Uterus (tissue), 4 donors: ENCODE results near the gene GRWD1. TPM values are rescaled to one million over a fixed set of nuclear protein-coding genes. Genes with fewer than 3 reads are reported as not detected.

Experiments used
- DNase-seq, 2 donors: peaks; one replicate each; pipeline ENCODE4 v3.0.0-alpha.2; 2019 to 2020
- H3K27ac ChIP-seq, 2 donors: fragments of 200-600 bp; sonication (generic); 1 replicate in 1 of 2; 2 replicates in 1 of 2; pipeline ENCODE4 v1.5.1; 2016 to 2018
- H3K27me3 ChIP-seq, 2 donors: fragments of 200-600 bp; sonication (generic); one replicate each; pipeline ENCODE4 v1.5.1; 2018 to 2019; ENCODE audit warnings: control low read depth in 1 of 2
- H3K36me3 ChIP-seq, 2 donors: fragments of 200-600 bp; sonication (generic); one replicate each; pipeline ENCODE4 v1.5.1; 2019; ENCODE audit warnings: control low read depth in 1 of 2
- H3K4me1 ChIP-seq, 2 donors: fragments of 200-600 bp; sonication (generic); one replicate each; pipeline ENCODE4 v1.5.1; 2018 to 2019; ENCODE audit warnings: control low read depth in 1 of 2
- H3K4me3 ChIP-seq, 2 donors: fragments of 200-600 bp; sonication (generic); 1 replicate in 1 of 2; 2 replicates in 1 of 2; pipeline ENCODE4 v1.5.1; 2018 to 2019; ENCODE audit warnings: mild to moderate bottlenecking in 1 of 2
- H3K9me3 ChIP-seq, 2 donors: fragments of 200-600 bp; sonication (generic); one replicate each; pipeline ENCODE4 v1.5.1; 2019; ENCODE audit warnings: control low read depth in 1 of 2
- POLR2A ChIP-seq, 2 donors: fragments of 450-650 bp; IDR thresholded peaks; one replicate each; pipeline ENCODE4 v1.6.1; 2016; ENCODE audit warnings: antibody characterized with exemption in 2 of 2, mild to moderate bottlenecking in 1 of 2, moderate library complexity in 1 of 2
- intact Hi-C: fragments of 100-400 bp; cut with DNase I; formaldehyde crosslinking; loops from one replicate; pipeline ENCODE4 v1.15.1; 2023; ENCODE audit warnings: low total_unique reads
- total RNA-seq, 4 donors: library from RNA; depleted of rRNA in 3 of 4; stranded (reverse); fragments of >200 nt in 3 of 4; gene quantifications; one replicate each; pipeline versions ENCODE4 v1.1.0 to v1.2.4, GENCODE V29; 2014 to 2023
- TF ChIP-seq, protein P1 (sequence below), 4 experiments: fragments of 200-600 bp in 2 of 4; fragments of 450-650 bp in 2 of 4; sonication (generic) in 2 of 4; IDR thresholded peaks; one replicate each; pipeline ENCODE4 v1.5.1; 2016 to 2019; ENCODE audit warnings: antibody characterized with exemption in 4 of 4, mild to moderate bottlenecking in 2 of 4, moderate library complexity in 1 of 4
- donor health status: DM: yes; HTN: yes; CAD: no.

GRWD1 gene
- total RNA-seq, 4 donors from 2014 or later = 7.7 to 33.8 (median 21.3) TPM

DNA sequence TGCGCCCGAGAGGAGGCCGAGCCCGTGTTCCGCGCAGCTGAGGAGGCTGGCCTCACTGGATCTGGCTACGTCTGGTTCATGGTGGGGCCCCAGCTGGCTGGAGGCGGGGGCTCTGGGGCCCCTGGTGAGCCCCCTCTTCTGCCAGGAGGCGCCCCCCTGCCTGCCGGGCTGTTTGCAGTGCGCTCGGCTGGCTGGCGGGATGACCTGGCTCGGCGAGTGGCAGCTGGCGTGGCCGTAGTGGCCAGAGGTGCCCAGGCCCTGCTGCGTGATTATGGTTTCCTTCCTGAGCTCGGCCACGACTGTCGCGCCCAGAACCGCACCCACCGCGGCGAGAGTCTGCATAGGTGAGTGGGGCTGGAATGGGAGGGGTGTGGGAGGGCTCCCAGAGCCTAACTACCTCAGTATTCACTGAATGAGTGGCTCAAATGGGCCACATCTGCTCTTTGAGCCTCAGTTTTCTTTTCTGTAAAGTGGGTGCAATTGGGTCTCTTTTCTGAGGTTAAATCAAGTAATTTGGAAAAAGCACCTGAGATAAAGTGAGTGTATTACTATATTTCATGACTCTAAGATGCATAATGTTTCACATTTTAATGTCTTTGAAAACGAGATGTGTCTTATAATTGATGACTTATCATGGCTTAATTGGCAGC is 40.6 kb upstream of the GRWD1 start:
- H3K9me3 ChIP-seq = no peaks in the 10 kb centered on the region
- intact Hi-C loops = no loop called here

DNA sequence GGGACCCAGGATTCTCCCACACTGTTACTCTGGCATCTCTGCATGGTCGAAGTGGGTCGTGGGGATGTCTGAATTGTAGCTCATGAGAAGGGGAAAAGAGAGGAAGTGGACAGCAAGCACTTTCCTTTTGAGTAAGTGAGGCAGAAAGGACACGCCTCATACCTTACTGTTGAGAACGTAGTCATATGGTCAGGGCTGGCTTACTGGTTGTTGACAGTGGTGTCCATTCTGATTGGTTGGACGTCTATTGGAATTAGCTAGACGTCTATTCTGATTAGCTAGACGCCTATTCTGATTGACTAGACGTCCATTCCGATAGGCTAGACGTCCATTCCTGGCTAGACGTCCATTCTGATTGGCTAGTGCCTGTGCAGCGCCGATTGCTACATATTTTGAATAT is 39.9 kb upstream of the GRWD1 start:
- TF ChIP-seq POLR2A (IDR thresholded peaks at IDR 0.05) = no peak
- TF ChIP-seq, protein P1, sequence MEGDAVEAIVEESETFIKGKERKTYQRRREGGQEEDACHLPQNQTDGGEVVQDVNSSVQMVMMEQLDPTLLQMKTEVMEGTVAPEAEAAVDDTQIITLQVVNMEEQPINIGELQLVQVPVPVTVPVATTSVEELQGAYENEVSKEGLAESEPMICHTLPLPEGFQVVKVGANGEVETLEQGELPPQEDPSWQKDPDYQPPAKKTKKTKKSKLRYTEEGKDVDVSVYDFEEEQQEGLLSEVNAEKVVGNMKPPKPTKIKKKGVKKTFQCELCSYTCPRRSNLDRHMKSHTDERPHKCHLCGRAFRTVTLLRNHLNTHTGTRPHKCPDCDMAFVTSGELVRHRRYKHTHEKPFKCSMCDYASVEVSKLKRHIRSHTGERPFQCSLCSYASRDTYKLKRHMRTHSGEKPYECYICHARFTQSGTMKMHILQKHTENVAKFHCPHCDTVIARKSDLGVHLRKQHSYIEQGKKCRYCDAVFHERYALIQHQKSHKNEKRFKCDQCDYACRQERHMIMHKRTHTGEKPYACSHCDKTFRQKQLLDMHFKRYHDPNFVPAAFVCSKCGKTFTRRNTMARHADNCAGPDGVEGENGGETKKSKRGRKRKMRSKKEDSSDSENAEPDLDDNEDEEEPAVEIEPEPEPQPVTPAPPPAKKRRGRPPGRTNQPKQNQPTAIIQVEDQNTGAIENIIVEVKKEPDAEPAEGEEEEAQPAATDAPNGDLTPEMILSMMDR (IDR thresholded peaks at IDR 0.05) = no peak
- intact Hi-C loops = no loop called here
- H3K4me3 ChIP-seq = no peak overlapping the region
- DNase-seq = no peak
- H3K36me3 ChIP-seq = no peaks in the 10 kb centered on the region
- no peaks in the 10 kb centered on the region for H3K9me3 ChIP-seq
- H3K27ac ChIP-seq = no peak overlapping the region
- H3K27me3 ChIP-seq = no peaks in the 10 kb centered on the region
- no peaks in the 10 kb centered on the region for H3K4me1 ChIP-seq

More for the DNA sequence above, 40.6 kb upstream of the GRWD1 start:
- Histone ChIP-seq H3K27ac (no peak overlapping the region), H3K36me3 (no peaks in the 10 kb centered on the region), H3K4me1 (no peaks in the 10 kb centered on the region), H3K27me3 (no peaks in the 10 kb centered on the region), H3K4me3 (no peak overlapping the region)
- DNase-seq = no peak
- TF ChIP-seq POLR2A (IDR thresholded peaks at IDR 0.05) = no peak
- TF ChIP-seq, protein P1 (IDR thresholded peaks at IDR 0.05) = no peak

DNA sequence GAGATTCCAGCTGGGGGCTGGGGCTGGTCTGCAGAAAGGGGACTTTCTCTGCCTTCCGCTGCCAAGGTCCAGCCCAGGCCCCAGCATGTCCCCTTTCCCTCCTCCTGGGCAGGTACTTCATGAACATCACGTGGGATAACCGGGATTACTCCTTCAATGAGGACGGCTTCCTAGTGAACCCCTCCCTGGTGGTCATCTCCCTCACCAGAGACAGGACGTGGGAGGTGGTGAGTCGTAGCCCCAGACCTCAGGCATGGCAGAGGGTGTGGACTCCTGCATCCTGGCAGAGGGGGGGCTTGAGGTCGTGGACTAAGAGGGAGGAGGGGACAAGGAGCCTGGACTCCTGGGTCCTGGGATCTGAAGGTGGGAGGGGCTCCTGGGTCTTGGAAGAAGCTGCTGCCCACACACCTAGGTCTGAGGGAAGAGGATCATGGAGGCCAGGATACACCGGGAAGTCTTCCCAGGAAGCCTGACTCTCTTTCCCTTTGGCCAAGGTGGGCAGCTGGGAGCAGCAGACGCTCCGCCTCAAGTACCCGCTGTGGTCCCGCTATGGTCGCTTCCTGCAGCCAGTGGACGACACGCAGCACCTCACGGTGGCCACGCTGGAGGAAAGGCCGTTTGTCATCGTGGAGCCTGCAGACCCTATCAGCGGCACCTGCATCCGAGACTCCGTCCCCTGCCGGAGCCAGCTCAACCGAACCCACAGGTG is 31.8 kb upstream of the GRWD1 start:
- no peak for TF ChIP-seq POLR2A (IDR thresholded peaks at IDR 0.05)
- TF ChIP-seq, protein P1 (IDR thresholded peaks at IDR 0.05) = no peak
- no peaks in the 10 kb centered on the region for H3K4me1 ChIP-seq
- H3K27ac ChIP-seq = no peak overlapping the region
- no peaks in the 10 kb centered on the region for H3K27me3 ChIP-seq
- intact Hi-C loops = no loop called here
- no peak for DNase-seq
- H3K36me3 ChIP-seq = no peaks in the 10 kb centered on the region
- H3K4me3 ChIP-seq = no peak overlapping the region
- no peaks in the 10 kb centered on the region for H3K9me3 ChIP-seq

DNA sequence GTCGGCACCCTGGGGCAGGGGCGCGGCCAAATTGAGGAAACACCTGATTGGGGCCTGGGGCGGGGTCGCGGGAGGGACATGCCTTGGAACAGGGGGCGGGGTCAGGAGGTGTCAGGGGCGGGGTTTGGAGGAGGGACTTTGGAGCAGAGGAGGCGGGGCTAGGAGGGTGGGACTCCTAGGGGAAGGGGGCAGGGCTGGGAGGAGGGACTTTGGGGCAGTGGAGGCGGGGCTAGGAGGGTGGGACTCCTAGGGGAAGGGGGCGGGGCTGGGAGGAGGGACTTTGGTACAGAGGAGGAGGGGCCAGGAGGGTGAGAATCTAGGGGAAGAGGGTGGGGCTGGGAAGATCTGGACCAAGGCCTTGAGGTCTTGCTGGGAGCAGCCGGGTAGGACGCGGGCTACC is 30.4 kb upstream of the GRWD1 start:
- Histone ChIP-seq H3K9me3 (no peaks in the 10 kb centered on the region), H3K36me3 (no peaks in the 10 kb centered on the region), H3K4me3 (no peak overlapping the region), H3K4me1 (no peaks in the 10 kb centered on the region), H3K27me3 (no peaks in the 10 kb centered on the region), H3K27ac (no peak overlapping the region)
- peak in 1 of 2 donors; percentile 50 for DNase-seq
- intact Hi-C loops = no loop called here
- TF ChIP-seq, protein P1 (IDR thresholded peaks at IDR 0.05) = no peak
- TF ChIP-seq POLR2A (IDR thresholded peaks at IDR 0.05) = no peak

DNA sequence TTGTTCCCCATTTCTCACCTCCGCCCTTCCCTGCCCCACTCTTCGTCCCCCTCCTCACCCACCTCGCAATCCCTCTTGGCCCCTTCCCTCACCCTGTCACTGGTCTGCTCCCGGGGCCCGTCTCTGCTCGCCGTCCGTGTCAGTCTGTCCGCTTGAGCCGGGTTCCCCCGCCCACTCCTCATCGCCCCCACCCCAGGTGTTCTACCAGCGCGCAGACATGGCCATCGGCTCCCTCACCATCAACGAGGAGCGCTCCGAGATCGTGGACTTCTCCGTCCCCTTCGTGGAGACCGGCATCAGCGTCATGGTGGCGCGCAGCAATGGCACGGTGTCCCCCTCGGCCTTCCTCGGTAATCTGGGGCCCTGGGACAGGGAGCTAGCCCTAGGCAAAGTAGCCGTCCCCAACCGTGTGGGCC is 30.0 kb upstream of the GRWD1 start:
- Histone ChIP-seq H3K27ac (no peak overlapping the region), H3K9me3 (no peaks in the 10 kb centered on the region), H3K4me1 (no peaks in the 10 kb centered on the region), H3K4me3 (no peak overlapping the region), H3K36me3 (no peaks in the 10 kb centered on the region), H3K27me3 (no peaks in the 10 kb centered on the region)
- TF ChIP-seq, protein P1 (IDR thresholded peaks at IDR 0.05) = no peak
- TF ChIP-seq POLR2A (IDR thresholded peaks at IDR 0.05) = no peak
- no peak for DNase-seq
- intact Hi-C loops = no loop called here
